ENCODE measurements around the gene DDA1.

Gene DDA1

DNA sequence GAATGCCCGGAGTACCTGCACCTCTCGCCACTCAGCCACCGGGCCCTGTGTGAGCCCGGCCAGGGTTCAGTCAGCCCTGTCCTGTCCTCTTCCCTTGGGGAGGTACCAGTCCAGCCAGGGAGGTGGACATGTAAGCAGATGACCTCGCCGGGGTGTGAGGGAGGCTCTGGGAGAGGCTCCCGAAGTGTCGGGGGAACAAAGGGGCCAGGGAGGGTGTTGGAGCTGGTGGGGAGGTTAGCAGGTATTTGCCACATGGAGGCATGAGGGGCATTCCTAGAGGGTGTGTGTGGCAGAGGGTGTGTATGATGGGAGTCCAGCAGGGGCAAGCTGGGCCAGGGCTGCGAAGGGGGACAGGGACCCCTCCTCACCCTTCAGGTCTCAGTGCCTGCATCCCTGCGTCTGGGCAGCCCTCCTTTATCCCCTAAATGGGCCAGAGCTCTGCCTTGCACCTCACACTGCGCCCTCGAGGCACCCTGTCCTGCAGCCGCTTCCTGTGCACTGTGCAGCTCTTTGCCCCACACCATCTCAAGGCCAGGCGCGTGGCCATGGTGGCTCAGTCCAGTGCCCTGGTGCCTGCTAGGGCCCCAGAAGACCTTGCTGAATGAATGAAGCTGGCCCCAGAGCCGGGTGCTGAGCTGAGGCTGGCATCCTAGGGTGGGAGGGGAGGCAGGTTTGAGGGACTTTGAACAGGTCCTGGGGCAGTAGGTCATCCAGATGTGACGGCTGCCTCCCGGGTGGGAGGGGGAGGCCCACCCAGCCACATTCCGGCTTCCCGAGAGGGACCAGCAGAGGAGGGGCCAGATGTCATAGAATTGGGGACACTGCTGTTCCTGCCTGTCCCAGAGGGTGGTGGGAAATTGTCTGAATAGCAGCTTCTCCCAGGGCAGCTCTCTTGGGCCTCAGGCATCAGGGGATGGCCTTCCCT is 3.1 kb downstream of the DDA1 start:
- DNase-seq: no peak

DNA sequence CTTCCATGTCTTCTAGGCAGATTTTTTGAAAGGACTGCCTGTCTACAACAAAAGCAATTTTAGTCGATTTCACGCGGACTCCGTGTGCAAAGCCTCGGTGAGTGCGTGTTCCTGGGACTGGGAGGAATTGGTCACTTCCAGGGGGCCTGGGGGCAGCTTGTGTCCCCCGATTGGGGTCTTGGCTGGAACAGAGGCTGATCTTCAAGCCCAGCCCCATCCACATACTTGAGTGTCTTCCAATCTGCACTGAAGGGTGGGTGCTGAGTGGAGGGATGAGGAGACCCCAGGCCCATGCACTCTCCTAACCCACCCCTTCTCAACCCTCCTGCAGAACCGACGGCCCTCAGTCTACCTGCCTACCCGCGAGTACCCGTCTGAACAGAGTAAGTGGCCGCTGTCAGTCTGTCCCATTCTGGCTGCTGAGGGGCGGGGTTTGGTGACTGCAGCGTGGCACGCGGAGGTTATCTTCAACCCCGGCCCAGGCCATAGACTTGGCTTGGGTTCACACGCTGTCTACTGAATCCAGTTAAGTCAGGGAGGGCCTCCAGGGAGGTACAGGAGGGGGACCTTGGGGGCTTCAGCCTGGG is 4.7 kb downstream of the DDA1 start:
- DNase-seq: no peak

DNA sequence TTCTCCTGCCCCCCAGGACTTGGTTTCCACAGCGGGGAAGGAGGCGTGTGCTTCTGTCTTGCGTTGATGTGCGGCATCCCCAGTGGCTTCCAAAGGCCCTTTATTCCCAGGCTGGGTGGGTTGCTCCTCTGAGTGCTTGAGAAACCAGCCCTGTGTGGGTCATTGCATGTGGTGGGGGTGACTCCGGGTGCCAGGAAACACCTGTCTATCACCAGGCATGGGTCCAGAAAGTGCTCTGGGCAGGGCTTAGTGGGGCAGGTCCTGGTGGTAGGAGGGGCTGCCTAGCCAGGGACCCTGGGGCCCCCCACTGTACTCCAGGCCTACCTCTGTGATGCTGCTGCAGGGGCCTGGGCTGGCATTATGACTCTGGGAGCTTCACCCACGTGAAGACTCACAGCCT is 9.6 kb downstream of the DDA1 start:
- DNase-seq: no peak

DNA sequence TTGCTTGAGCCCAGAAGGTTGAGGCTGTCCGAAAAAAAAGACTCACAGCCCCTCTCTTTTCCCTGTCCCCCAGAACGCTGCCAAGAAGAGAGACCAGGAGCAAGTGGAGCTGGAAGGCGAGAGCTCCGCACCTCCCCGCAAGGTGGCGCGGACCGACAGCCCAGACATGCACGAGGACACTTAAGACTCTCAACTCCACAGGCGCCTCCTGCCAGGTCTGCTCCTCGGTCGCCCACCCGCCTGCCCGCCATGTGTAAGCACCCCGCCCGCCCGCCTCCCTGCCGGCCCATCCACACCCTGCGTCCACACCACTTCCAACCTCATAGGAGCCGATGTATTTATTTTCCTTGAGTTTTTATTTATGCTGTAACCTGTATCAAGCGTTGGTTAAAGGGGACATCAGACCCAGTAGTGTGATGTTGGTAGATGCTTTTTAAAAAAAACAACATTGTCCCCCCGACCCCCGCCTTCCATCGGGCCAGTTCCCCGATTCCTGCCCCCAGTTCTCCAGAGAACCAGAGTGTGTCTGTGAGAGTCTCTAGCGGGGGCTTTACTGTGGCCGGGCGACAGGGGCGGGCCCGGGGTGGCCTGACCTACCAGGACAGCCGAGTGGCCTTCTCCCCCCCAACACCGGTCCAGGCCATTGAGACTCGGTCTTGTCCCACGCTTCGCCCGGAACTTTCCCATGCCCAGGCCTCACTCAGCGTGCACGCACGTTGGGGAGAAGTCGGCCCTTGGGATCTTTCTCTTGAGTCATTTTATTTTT is 10.3 kb downstream of the DDA1 start:
- no peak for DNase-seq

DNA sequence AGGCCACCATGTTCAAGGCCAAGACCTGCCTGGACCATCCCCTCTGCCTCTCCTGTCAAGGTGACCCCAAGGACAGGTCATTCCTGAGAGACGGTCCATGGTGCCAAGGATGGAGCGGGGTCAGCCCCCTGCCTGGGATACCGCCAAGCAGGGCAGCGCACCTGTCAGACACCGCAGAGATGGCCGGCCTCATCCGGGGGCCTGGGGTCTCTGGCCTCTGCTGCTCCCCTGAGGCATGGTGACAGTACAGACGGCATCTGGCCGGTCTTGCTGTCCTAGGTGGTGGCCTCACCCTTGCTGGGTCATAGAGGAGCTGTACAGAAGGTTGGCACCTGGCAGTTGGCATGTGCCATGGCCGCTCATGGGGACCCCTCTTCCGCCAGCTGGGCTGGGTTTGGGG is 11.1 kb downstream of the DDA1 start:
- no peak for DNase-seq

DNA sequence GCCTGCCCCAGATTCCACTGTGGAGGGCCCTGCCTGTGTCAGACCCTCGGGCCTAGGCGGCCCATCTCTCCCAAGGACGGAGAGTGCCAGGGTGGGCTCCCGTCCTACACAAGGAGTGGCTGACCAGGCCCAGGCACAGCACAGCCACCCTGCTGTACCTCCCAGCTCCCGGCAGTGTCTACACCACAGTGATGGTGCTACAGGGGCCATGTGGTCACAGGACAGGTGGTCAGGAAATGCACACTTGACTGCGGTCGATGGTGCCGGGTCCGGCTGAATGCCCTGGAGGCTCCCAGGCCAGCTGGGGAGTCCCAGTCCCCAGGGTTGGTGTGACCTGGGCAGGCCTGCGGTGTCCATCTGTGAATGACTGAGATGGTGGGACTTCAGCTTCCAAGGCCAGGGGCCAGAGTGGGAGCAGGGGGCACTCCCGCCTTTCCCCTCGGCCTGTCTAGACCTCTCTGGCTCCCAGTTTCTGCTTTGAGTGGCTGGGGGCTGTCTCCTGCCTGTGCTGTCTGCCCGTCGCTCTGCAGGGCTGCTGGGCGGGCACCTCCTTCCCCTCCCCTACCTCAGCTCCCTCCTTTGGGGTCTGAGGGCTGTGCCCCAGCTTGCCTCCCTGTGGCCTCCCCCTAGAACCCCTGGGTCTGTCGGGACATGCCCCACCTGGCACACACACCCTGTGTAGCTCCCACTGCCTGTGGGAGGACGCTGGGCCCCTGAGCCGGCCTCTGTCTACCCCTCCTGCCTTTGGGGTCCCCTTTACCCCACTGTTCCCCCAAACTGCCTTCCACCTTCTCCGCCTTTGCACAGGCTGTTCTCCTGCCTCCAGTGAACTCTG is 12.5 kb downstream of the DDA1 start:
- no peak for DNase-seq

DNA sequence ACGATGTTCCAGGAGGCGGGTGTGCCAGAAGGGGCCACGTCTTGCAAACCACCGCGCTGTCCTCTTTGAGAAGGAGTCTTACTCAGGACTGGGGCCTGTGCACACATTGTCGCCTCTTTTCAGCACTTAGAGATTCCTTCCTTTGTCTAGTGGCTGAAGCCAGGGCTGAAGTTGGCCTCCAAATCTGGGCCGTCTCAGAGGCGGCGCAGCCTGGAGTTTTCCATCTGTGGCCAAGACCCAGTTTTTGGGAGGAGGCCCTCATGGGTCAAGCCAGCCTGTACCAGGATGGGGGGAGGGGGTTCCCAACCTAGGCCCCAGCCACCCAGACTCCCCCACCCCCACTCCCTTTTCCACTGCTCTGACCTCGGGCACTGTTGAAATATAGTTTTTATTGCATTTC is 13.5 kb downstream of the DDA1 start:
- DNase-seq: no peak

DNA sequence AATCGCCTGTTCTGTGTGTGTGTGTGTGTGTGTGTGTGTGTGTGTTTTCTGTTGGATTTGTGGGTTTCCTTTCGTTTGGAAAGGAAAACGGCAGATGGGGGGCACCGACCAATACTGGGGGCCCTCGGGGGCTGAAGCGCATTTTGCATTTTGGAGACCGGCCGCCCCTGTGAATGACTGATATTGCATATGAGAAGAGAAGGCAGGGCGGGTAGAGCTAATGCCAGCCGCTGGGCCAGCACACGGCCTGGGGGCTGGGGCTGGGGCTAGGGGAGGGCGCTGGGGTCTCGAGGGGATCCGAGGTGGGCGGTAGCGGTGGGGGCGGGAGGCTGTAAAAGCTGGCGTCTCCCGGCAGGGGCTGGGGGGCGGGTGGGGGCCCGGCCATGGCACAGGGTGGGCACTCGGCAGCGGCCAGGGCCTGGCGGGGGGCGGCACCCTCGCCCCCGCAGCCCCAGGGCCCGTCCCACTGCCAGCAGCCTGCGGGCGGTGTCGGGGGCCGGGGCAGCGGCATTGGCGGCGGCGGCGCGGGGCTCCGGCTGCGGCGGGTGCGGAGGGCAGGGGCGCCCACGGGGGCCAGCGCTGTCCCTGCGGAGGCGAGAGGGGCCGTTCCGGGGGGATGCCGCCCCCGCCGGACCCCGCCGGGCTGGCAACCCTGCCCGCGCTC is 14.1 kb downstream of the DDA1 start:
- DNase-seq: no peak

DNA sequence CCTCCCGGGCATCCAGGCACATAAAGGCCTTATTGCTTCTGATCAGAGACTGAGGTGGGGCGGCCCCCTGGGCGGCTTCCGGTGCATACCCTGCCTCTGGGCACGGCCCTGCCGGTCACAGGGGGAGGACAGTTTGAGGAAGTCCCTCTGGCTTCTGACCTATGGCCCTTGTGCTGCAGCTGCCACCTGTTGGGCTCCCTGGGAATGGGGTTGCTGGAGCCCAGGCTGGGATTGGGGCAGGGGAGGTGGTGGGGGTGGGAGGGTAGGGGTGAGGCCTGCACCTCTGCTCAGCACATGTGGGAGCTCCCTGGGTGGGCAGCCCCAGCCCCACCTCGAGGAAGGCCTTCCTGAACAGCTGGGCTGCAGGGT is 14.6 kb downstream of the DDA1 start:
- DNase-seq: no peak

DNA sequence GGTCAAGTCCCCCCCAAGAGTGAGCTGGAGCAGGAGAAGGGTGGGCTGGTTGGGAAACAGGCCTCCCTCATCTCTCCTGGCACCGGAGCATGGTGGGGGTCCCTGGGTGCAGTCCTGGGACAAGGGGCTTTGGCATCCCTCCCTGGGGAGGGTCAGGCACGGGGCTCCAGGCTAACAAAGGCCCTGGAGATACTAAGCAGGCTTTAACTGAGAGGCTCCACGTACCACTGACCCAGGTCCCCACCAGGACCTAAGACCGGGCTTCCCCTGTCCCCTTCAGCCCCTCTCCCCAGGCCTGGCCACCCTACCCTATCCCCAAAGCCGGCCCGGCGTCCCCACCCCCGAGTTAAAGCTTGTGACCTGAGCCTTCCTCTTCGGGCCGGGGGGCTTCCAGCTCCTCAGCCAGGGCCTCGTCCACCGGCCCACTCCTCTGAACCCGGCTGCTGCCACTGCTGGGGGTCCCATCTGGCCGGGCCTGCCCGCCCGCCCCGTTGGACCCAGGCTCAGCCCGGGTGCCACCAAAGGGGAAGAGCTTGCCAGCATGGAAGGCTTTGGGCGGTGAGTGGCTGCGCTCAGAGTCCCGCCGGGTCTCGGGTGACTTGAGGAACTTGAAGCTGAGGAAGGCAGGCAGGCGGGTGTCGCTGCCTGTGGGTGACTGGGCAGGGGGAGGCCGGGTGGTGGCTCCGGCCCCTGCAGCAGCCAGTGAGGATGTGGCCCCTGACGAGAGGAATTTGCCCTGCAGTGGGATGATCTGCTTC is 15.2 kb downstream of the DDA1 start:
- no peak for DNase-seq

DNA sequence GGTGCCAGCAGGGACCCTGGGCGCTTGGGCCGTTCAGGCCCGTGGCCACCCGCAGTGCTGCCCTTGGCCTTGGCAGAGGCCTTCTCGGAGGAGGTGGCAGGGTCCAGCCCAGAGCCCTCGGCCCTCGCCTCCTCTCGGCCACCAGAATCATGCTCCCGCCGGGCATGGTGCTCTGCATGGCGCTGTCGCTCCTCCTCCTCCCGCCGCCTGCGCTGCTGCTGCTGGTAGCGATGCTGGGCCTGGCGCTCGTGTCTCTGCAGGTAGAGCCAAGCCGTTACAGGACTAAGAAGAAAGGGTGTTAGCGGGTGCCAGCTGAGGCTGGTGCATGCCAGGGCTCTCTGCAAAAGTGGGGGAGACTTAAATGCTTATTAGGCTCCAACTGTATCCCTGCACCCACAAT is 15.8 kb downstream of the DDA1 start:
- DNase-seq: no peak

DNA sequence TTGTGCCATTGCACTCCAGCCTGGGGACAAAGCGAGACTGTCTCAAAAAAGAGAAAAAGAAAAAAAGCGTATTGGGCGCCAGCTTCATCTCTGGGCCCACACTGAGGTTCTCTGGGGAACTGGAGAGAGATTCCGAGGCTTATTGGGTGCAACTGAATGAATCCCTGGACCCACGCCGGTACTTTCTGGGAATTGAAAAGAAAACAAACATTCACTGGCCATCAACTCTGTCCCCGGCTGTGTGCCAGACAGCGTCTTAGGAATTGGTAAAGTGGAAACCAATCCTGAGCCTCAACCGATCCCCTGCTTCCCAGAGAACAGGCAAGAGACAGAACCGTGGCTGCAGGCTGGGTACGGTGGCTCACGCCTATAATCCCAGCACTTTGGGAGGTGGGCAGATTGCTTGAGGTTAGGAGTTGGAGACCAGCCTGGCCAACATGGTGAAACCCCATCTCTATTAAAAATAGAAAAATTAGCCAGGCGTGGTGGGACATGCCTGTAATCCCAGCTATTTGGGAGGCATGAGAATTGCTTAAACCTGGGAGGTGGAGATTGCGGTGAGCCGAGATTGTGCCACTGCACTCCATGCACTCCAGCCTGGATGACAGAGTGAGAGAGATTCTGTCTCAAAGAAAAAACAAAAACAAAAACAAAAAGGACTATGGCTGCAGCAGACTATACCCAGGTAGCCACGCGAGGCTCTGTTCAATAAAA is 16.7 kb downstream of the DDA1 start:
- DNase-seq: no peak

DNA sequence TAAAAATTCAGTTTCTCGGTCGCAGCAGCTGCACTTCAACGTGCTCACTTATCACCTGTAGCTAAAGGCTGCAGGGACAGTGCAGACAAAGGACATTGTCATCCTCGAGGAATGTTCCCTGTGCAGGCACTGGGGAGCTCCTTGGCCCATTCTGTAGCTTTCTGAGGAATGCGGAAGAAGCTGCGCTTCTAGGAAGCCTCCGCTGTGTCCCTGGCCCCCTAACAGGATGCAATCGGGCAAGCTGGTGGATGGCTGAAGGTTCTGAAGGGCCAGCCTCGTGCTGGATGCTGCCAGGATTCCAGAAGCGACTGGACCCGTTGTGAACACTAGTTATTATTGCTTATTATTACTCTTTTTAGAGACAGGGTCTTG is 17.2 kb downstream of the DDA1 start:
- DNase-seq: no peak

DNA sequence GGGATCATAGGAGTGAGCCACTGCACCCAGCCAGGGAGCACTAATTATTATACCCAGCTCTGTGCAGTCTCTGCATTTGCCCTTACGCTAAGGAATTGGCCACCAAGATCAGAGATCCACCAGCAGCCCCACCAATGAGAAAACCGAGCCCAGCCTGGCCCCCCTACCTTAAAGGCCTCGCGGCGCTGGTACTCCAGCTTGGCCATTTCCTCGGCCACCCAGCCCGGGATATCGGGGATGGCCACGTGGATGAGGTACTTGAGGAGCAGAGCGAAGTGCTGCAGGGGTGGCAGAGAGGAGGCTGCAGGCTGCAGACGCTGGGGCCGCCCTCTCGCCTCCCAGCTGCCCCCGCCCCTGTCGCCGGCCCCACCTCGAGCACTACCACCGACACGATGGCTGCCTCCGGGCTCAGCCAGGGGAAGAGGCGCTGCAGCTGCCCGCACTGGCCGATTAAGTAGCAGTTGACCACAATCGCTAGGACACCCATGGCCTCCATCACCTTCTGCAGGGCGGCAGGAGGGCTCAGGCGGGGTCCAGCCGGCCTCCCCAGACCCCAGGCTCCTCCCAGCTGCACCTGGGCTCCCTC is 17.8 kb downstream of the DDA1 start:
- no peak for DNase-seq

DNA sequence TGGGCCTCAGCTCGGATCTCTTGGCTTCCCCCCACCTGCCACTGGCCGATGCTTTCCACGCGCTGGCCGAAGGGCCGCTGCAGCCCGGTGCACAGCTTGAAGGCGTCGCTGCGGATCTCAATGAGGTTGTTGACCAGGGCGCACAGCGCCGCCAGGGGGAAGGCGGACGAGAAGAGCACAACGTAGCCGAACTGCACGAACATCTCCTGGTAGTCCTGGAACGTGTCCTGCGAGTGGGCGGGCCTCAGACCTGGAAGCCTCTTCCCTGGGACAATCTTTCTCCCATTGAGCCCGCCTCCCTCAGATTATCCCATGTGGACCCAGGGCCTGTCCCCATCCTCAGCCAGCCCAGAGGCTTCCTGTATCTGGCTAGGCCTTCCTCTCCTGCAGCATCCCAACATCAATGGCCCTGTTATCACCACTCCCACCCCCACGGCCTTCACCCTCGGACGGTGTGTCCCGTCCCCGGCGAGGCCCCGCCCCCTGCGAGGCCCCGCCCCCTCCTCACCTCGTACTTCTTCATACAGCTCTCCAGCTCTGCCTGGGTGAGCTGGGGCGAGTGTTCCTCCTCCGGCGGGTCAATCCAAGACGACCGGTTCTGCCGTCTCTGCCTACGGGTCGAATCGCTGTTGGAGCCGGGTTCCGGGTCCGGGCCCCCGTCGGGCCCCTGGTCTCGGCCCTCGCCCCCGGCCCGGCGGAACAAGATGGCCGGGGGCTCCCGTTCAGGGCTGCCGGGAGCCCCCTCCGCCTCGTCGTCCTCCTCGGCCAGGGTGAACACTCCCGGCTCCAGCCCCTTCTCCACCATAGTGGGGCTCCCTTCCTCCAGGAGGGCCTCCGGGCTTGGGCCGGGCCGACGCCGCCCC is 18.5 kb downstream of the DDA1 start:
- DNase-seq: peak; percentile 43 to 61 (median 56)

DNA sequence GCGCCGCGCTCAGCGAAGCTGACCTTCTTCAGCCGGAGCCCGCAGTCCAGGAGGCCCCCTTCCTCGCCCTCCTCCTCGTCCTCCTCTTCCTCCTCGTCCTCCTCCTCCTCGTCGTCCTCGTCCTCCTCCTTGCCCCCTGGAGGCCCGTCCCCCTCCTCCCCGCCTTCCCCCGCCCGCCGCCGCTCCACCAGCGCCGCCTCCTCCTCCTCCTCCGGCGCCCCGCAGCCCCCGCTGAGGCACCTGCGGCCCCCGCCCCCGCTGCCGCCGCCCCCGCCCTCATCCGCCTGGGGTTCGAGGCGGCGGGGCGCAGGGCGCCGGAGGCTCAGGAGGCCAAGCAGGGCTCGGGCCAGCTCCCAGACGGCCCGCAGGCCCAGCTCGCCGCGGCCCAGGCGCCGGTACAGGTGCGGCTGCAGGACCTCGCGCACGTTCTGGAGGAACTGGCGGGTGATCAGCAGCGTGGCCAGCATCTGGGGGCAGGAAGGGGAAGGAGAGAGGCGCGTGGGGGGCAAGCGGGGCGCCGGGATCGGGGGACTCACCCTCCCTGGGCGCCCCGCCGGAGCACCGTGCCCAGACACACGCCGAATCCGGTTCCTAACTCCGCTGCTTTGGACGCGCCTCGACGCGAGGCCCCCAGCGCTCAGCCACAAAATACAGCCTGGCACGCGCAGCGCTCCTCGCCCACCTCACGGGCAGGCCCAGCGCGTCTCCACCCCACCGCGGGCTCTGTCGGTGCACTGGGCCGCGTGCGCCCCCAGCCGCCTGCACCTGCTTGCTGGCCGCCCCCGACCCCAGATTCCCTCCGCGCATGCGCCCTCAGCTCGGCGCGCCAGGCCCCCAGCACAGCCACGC is 19.4 kb downstream of the DDA1 start:
- peak in 2 of 5 donors; percentile 40 to 47 for DNase-seq

DNA sequence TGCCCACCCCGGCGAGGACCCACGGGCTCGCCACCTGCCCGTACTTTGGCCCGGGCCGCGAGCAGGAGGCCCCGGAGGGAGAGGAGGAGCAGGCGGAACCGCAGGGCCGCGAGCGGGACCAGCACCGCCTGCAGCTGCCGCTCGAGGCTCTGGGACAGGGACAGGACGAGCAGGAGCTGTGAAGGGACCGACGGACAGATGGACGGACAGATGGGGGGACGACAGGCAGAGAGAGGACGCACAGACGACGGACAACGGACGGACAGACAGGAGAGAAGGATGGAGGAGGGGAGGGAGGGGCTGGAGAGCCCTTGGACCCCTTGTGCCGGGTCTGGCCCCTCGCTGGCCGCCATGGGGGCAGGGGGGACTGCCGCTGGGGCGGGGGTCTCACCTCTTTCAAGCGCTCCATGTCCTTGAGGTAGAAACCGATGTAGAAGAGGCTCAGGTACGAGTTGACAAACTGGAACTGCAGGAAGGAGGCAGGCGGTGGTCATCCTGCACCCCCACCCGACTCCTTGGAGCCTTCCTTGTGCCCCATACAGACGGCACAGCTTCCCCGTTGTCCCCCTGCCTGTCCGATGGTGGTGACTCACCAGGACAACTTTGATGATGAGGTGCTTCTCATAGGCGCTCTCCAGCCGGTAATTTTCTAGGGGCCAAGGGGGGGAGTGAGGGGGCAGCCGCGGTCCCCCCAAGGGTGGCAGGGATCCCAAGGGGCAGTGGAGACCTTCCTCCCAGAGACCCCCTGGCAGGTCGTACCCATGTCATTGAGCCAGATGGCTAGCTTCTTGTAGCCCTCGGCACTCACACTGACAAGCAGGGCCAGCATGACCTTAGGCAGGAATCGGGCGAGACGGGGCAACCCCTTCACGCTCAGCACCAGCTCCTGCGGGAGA is 20.3 kb downstream of the DDA1 start:
- no peak for DNase-seq

All from T-helper 1 cell (primary cell).